GM18499 (cell line): ENCODE measurements around the gene FYB1.

ENCODE experiments used
- ATAC-seq: cut with Tn5 transposase; IDR thresholded peaks from one replicate; pipeline ENCODE4 v1.9.1; 2021; ENCODE audit warnings: moderate number of reproducible peaks; ENCODE audit not compliant: insufficient read depth, unreplicated experiment

FYB1 gene

GRCh38 chr5:39064450-39064849 lies 154.9 kb downstream of the FYB1 start:
- no peak for ATAC-seq

GRCh38 chr5:39063037-39063436 lies 156.3 kb downstream of the FYB1 start:
- ATAC-seq, result no peak

GRCh38 chr5:39062530-39062929 lies 156.8 kb downstream of the FYB1 start:
- ATAC-seq, result no peak

DNA sequence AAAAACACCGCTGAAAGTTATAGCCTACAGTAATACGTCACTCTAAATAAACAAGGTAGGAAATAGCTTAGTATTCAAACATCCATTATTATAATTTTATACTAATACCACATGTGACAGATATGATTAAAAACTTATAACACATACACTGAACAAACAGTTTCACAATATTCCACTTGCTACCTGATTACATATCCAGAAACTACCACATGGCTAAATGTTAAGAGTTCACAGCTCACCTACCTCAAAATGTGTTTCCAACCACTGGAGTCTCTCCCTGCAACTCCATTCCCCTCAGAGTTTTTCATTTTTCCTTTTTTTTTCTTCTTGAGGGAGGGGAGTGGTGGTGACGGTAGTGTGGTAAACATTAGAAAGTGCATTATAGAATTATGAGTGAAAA lies 157.3 kb downstream of the FYB1 start:
- no peak for ATAC-seq

DNA sequence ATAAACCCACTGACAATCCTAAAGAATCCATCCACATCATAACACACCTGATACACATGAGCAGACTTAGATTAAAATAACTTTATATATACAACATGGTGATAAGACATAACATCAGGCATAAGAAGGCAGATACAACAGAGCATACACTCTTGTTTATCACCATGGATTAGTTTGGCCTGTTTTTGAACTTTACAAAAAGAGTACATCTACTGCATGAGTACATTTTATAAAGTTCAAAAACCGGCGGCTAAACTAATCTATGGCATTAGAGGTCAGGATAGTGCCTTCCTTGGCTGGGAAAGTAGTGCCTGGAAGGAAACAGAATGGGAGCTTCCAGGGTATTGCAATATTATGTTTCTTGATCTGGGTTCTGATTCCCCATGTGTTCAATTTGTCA lies 160.3 kb downstream of the FYB1 start:
- peak; percentile 10 for ATAC-seq

GRCh38 chr5:39058178-39058921 lies 161.0 kb downstream of the FYB1 start:
- ATAC-seq, result peak; percentile 80

- no peak for ATAC-seq
Observed at GRCh38 chr5:39057734-39058133, 161.6 kb downstream of the FYB1 start.

GRCh38 chr5:39055768-39056398 lies 163.5 kb downstream of the FYB1 start:
- ATAC-seq, result no peak
